Ureter (tissue), 1 donor: ENCODE results near the gene MOV10. TPM values are rescaled to one million over a fixed set of nuclear protein-coding genes. Genes with fewer than 3 reads are reported as not detected.
"Not testable (repeated sequence)": the region's sequence is repeated elsewhere in the genome, so short reads cannot be mapped to it uniquely, and the experiment has no call there.

Source experiments
- DNase-seq: peaks from one replicate; pipeline ENCODE4 v3.0.0-alpha.2; 2020; ENCODE audit warnings: low spot score
- total RNA-seq: library from RNA; stranded (reverse); gene quantifications from one replicate; pipeline ENCODE4 v1.2.4, GENCODE V29; 2023
- donor health status: DM: yes; HTN: yes; CAD: no.

Gene MOV10
- 92.3 TPM for total RNA-seq

GRCh38 chr1:112674440-112674985, at the start of gene MOV10:
TSS of gene MOV10 (plus strand) at chr1:112674659. CDS start at chr1:112674913, 254 bp downstream.
- DNase-seq: peak; percentile 71

GRCh38 chr1:112625696-112626095, 48.8 kb upstream of the MOV10 start:
- no peak for DNase-seq

GRCh38 chr1:112626193-112626592, 48.3 kb upstream of the MOV10 start:
- DNase-seq: no peak

- no peak for DNase-seq
Measured at GRCh38 chr1:112626887-112627286, 47.6 kb upstream of the MOV10 start.

- DNase-seq: no peak
Measured at GRCh38 chr1:112628516-112628915, 45.9 kb upstream of the MOV10 start.

- DNase-seq: no peak
Measured at GRCh38 chr1:112629256-112629655, 45.2 kb upstream of the MOV10 start.

GRCh38 chr1:112633628-112634027, 40.8 kb upstream of the MOV10 start:
- no peak for DNase-seq

- DNase-seq: no peak
Measured at GRCh38 chr1:112634367-112634766, 40.1 kb upstream of the MOV10 start.

GRCh38 chr1:112636056-112636455, 38.4 kb upstream of the MOV10 start:
- DNase-seq: no peak

- DNase-seq: no peak
Measured at GRCh38 chr1:112636597-112637253, 37.7 kb upstream of the MOV10 start.

- no peak for DNase-seq
Measured at GRCh38 chr1:112637254-112638109, 37.0 kb upstream of the MOV10 start.

- no peak for DNase-seq
Measured at GRCh38 chr1:112638110-112638428, 36.4 kb upstream of the MOV10 start.

- DNase-seq: not testable (repeated sequence)
Measured at GRCh38 chr1:112640437-112640836, 34.0 kb upstream of the MOV10 start.

- no peak for DNase-seq
Measured at GRCh38 chr1:112643080-112643479, 31.4 kb upstream of the MOV10 start.

- no peak for DNase-seq
Measured at GRCh38 chr1:112646225-112646624, 28.2 kb upstream of the MOV10 start.

- DNase-seq: no peak
Measured at GRCh38 chr1:112651205-112651604, 23.3 kb upstream of the MOV10 start.

GRCh38 chr1:112665857-112666256, 8.6 kb upstream of the MOV10 start:
- no peak for DNase-seq

GRCh38 chr1:112666946-112667345, 7.5 kb upstream of the MOV10 start:
- no peak for DNase-seq

GRCh38 chr1:112672009-112672408, 2.5 kb upstream of the MOV10 start:
- no peak for DNase-seq

- DNase-seq: no peak
Measured at GRCh38 chr1:112672842-112673241, 1.6 kb upstream of the MOV10 start.

GRCh38 chr1:112673592-112674439, 643 bp upstream of the MOV10 start:
- no peak for DNase-seq
